ENCODE data around the gene MTA2.

MTA2 gene

DNA sequence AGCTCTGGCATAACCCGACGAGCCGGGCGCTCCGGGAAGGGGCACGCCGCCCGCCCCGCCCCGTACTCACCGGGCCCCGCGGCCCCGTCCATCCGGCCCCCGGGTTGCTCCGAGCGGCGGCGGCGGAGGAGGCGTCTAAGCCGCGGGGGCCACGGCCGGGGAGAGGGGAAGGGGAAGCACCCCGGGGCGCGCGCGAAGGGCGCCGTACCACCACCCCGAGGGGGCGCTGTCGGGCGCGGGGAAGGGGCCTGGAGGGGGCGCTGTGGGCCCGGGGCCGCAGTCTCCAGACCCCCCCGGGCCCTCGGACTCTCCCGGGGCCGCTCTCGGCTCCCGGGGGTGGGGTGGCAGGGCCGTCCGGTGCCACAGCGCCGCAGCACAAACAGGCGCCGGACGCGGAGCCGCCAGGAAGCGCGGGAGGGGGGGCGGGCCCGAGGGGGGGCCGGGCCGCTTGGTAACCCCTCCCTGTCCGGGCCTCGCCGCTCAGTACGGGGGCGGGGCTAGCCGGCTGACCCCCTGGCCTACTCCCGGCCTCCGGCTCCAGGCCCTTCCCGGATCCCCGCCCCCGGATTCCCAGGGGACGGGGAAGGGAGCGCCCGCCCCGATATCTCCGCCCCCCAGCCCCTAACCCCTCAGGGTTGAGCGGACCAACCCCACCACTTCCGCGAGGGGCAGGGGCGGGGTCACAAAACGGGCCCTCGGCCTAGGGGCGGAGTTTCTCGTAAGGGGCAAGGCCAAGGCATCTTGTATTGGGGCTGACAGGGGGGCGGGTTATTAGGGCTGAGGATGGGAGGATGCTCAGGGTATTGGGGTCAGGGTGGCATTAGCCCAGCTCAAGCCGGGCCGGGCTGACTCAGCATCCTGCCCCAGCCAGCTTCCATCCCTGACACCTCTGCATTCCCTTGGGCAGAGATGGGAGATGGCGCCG lies 11.0 kb upstream of the MTA2 start, which contains the start of the genes EML3 and ROM1:
TSS of gene EML3 (minus strand) at position 410 of the 925 bp plus-strand sequence. CDS start at position 92, 318 bp downstream.
TSS of gene ROM1 (plus strand) at position 892 of the 925 bp plus-strand sequence. CDS start at position 917, 25 bp downstream.
- DNase-seq = peak; percentile 74 to 76

DNA sequence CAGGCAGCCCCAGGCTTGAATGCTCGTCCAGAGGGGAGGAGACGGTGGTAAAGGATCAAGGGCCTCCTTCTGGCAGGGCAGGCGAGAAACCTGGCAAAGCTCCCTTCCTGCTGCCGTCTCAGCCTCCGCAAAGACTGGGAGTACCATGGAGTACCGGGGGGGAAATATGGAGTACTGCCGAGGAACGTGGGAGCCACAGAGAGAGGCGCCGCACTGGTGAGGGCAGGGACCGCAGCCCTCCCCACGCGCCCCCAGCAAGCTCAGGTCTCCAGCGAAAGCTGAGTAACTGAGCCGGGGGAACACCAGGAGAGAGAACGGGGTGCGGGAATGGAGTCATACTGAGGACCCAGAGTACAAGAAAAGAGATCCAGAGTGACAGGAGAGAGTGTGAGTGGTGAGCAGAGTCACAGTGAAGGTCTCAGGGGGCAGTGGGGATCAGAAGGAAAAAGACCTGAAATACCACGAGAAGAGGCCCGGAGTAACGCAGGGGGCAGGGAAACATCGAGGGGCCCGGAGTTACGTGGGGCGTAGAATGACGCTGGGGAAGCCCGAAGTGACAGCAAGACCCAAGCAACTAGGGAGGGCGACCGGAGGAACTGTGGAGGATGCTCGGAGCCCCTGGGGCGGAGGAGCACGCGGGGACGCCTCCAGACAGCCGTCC lies 10.2 kb upstream of the MTA2 start:
- DNase-seq = peak; percentile 18 to 25

DNA sequence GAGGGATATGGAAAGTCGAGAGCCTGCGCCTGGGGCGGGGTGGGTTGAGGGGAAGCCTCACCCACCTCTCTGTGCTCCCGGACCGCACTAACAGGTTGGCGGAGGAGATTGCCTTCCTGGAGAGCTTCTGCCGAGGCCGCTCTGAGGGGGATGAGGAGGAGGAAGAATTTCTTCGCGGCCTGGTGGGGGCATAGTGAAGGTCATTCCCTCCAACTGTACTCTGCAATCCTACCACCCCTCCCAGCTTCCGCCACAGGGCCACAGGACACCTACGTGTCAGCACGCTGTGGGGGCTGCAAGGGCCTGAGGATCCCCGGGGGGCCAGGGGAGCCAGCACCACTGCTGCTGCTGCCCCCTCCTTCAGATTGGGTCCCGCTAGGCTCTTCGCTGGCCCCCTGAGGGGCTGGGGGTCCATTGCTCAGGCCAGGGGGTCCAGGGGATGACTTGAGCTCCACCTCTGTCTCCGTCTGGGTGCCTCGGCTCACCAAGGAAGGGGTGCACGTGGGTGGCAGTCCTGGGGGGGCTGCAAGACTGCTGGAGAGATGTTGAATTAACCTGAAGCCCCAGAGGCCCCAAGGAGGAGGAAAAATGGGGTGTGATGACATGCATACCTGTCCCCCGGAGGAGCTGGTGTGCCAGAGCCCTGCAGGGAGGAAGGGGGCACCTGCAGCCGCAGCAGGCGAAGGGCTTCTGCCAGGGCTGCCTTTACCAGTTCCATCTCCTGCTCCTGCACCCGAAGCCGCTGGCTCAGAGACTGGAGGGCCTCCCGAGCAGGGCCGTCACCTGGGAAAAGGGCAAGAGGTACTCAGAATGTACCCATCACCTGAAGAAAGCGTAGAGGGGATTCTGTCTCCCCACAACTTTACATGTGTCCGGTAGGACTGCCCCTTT lies 9.4 kb upstream of the MTA2 start:
- no peak for DNase-seq

- no peak for DNase-seq
These were observed 8.7 kb upstream of the MTA2 start for GRCh38 chr11:62610403-62610802.

DNA sequence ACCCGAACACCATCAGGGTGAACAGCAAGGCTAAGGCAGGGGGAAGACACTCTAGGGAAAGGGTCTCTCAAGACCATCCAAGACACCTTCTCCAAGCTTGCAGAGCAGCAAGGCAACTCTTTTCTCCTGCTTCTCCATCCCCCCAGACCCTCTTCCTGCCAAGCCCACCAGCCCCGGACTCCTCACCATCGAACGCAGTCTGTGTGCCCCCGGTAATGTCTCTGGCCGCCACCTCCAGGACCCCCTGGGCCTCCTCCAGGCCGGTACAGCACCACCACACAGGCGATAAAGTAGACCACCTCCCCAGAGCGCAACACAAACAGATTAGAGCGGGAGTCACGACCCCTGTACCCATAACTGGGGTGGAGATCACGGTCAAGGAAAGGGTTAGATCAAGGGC lies 7.1 kb upstream of the MTA2 start:
- DNase-seq = no peak

DNA sequence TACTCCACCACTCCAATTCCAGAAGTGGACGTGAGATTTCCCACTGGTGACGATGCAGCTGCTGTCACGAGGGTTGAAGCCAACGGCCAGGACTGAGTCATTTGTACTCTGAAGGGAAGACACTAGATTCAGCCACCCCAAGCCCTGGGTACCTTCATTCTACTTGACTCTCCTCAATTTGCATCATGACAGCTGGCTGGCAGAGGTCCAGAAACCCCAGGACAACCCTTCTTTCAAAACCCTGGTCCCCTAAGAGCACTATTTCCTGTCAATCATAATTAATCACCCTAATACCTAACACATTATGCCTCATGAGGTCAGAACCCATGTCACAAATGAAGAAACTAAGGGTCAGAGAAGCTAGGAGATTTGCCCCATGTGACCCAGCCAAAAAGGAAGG lies 6.0 kb upstream of the MTA2 start:
- peak; percentile 48 to 64 for DNase-seq

- no peak for DNase-seq
These were observed 4.2 kb upstream of the MTA2 start for GRCh38 chr11:62605902-62606301.

GRCh38 chr11:62605467-62605866 lies 3.8 kb upstream of the MTA2 start:
- DNase-seq = no peak

DNA sequence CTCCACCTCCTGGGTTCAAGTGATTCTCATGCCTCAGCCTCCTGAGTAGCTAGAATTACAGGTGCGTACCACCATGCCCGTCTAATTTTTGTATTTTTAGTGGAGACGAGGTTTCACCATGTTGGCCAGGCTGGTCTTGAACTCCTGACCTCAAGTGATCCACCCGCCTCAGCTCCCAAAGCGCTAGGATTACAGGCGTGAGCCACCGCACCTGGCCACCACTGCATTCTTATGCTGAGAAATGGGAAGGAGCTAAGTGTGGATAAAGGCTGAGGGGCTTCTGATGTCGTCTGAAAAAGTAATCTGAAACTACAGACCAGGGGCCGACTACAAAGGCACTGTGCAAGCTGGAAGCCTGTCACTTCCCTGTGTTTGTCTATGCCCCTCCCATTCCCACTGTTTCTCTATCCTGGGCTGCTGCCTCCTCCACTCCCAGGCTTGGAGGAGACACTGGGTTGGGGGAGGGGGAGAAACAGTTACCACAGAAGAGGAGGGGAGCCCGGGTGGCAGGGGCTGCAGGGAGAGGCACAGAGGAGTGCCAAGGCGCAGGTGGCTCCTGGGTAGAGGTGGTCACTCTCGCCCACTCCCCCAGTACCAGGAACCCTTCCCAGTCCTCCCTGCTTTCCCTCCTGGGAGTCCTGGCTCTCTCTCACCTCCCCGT lies 2.9 kb upstream of the MTA2 start:
- no peak for DNase-seq

GRCh38 chr11:62603776-62604299 lies 2.2 kb upstream of the MTA2 start:
- no peak for DNase-seq

GRCh38 chr11:62603072-62603408 lies 1.4 kb upstream of the MTA2 start:
- DNase-seq = no peak

- peak; percentile 10 to 40 for DNase-seq
These were observed 741 bp upstream of the MTA2 start for GRCh38 chr11:62602141-62603071.

- DNase-seq = peak; percentile 33 to 47
These were observed 618 bp downstream of the MTA2 start for GRCh38 chr11:62601122-62601371.

DNA sequence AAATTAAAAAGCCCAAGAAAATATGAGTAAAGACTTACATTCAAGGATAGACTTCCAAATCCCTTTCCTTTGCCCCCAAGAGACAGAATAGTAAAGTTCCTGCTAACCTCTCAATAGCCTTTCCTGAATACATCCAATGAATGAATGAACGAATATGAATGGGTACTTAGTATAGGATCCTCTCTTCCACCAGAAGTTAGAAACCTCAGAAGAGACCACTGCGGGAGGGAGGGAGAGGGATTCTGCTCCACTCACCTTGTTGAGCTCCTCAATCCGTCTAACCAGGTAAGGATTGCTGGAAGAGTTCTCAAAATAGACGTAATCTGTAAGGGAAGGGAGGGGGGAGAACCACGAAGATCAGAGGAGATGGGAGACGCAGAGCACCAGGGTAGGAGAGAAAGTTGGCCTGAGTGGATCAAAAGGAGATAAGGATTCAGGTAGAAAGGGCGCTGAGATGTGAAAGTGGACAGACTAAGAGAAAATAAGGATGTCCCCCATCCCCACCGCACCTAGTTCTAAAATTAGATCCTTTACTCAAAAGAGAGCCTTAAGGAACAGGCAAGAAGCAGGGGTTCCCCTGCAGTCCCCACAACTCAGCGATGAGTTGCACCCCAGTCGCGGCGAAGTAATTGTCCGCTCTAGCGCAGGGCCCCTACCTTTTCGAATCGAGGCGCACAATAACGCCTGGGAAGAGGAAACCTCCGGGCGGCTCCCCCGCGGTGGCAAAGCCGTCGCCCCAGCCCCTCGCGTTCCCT lies 1.1 kb downstream of the MTA2 start:
- DNase-seq = no peak

DNA sequence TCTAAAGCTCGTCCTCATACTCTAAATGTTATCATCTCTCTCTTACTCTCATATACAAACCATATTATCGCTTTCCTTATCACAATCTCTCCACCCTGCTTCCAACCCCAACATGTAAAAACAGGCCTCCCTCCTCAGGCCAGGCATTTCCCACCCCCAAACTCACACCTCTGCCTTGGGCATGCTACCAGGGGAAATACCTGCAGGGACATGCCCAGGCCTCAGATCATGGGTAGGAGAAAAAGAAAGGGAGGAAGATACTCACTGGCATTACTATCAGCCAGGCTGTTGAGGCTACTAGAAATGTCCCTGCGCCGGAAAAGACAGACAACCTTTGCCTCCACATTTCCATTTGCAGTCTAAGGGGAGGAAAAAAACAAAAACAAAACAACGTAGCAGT lies 1.8 kb downstream of the MTA2 start:
- DNase-seq = no peak

GRCh38 chr11:62599069-62599696 lies 2.5 kb downstream of the MTA2 start:
- peak; percentile 95 to 98 for DNase-seq

- DNase-seq = no peak
These were observed 6.5 kb downstream of the MTA2 start for GRCh38 chr11:62595124-62595523.

GRCh38 chr11:62593434-62594044 lies 8.1 kb downstream of the MTA2 start:
- DNase-seq = peak; percentile 85 to 86

- no peak for DNase-seq
These were observed 8.7 kb downstream of the MTA2 start for GRCh38 chr11:62592989-62593421.

Measured in inflammatory macrophage (primary cell).